Heart right ventricle (tissue), 16 donors: ENCODE data around the gene FRAS1. TPM values are rescaled to one million over a fixed set of nuclear protein-coding genes. Genes with fewer than 3 reads are reported as not detected.
"Not testable (repeated sequence)": the region's sequence is repeated elsewhere in the genome, so short reads cannot be mapped to it uniquely, and the experiment has no call there.

Source experiments
- ATAC-seq, 8 donors: fragments of 200-7000 bp; cut with Tn5 transposase; one replicate each; pipeline ENCODE4 v1.9.1; 2020; ENCODE audit warnings: mild to moderate bottlenecking in 8 of 8, moderate library complexity in 8 of 8, moderate number of reproducible peaks in 1 of 8
- DNase-seq, 2 donors: peaks; one replicate each; pipeline ENCODE4 v3.0.0-alpha.2; 2020
- H3K27ac ChIP-seq, 10 donors: fragments of 200-600 bp; sonication (generic) in 2 of 10; one replicate each; pipeline versions ENCODE4 v1.5.0 to v1.8.0; 2020 to 2022; ENCODE audit warnings: mild to moderate bottlenecking in 3 of 10
- H3K27me3 ChIP-seq, 7 donors: fragments of 200-600 bp; one replicate each; pipeline ENCODE4 v1.8.0; 2021 to 2022; ENCODE audit warnings: mild to moderate bottlenecking in 2 of 7
- H3K36me3 ChIP-seq, 9 donors: fragments of 200-600 bp; sonication (generic) in 1 of 9; one replicate each; pipeline versions ENCODE4 v1.5.0 to v1.8.0; 2020 to 2022; ENCODE audit warnings: mild to moderate bottlenecking in 2 of 9
- H3K4me1 ChIP-seq, 9 donors: fragments of 200-600 bp; sonication (generic) in 1 of 9; one replicate each; pipeline versions ENCODE4 v1.5.0 to v1.8.0; 2020 to 2022; ENCODE audit warnings: mild to moderate bottlenecking in 4 of 9
- H3K4me3 ChIP-seq, 10 donors: fragments of 200-600 bp; sonication (generic) in 2 of 10; one replicate each; pipeline versions ENCODE4 v1.5.0 to v1.8.0; 2020 to 2022; ENCODE audit warnings: mild to moderate bottlenecking in 7 of 10, moderate library complexity in 2 of 10
- H3K9me3 ChIP-seq, 11 donors: fragments of 200-600 bp in 10 of 11; sonication (generic) in 2 of 11; one replicate each; pipeline versions ENCODE4 v1.5.0 to v1.8.0; 2013 to 2022; ENCODE audit warnings: mild to moderate bottlenecking in 2 of 11, control low read depth in 1 of 11, moderate library complexity in 1 of 11
- CTCF ChIP-seq, 9 donors: fragments of 200-600 bp; sonication (generic) in 2 of 9; IDR thresholded peaks; one replicate each; pipeline versions ENCODE4 v1.5.0 to v1.8.0; 2021 to 2022; ENCODE audit warnings: antibody characterized with exemption in 9 of 9, mild to moderate bottlenecking in 5 of 9, moderate library complexity in 1 of 9
- WGBS, 2 donors: extraction: QIAGEN DNeasy Blood & Tissue Kit; methylation state at CpG; one replicate each; pipeline ENCODE4 v1.1.7; 2013; ENCODE audit warnings: inconsistent platforms in 1 of 2; 5-methylcytosine and 5-hydroxymethylcytosine counted together
- intact Hi-C, 10 donors: fragments of 100-400 bp; cut with DNase I; formaldehyde crosslinking; loops; one replicate each; pipeline versions ENCODE4 v1.11.1 to v1.14.2; 2022
- polyA plus RNA-seq, 2 donors: library from polyadenylated mRNA; stranded (reverse); fragments of 200-250 nt; gene quantifications; one replicate each; pipeline ENCODE4 v1.2.3, GENCODE V29; 2013
- total RNA-seq, 10 donors: library from RNA; stranded (reverse); fragmentation: NEBNext Ultra II Directional in 3 of 10; extraction: Animal tissue kit (Norgen Biotek cat#: 25700) in 3 of 10; gene quantifications; one replicate each; pipeline versions ENCODE4 v1.2.1 to v1.2.4, GENCODE V29; 2021 to 2023
- donor health status: Arrhythmogenic right ventricular cardiomyopathy.
- donor health status: ischemic (EF 13 %, LVEDD 7.1; RV severe dilation, severe dysfunction).
- donor health status: healthy with polysubstance abuse.
- donor health status: DM: no; HTN: yes; CAD: no.
- donor health status: DM: no; HTN: no; CAD: no.
- donor health status: ischemic (EF 25% LVEDD 6.9; RV normal size, moderate dysfunction).
- donor health status: ischemic (EF 25% LVEDD 5.7; RV mildly dilated, moderate dysfunction).
- donor health status: healthy.
- donor health status: DM: yes; HTN: yes; CAD: no.
- donor health status: Ischemic cardiomyopathy.
- donor health status: ischemic (EF 35%, LVEDD 5.7; RV mildly dilated, moderate dysfunction).
- donor health status: nonischemic (EF 11% LVEDD 7.7; RV severe dilation, severe dysfunction).
- donor health status: DM: yes; HTN: yes; CAD: no.
- donor health status: PGD.
- donor health status: ischemic (EF 29% LVEDD 5.4; RV normal size, mild dysfunction).
- donor health status: nonischemic (EF 23%, LVEDD 6.1; RV moderate dilation, normal function).

The FRAS1 gene
- total and polyA plus RNA-seq, 12 donors: 0.93 to 6.2 (median 3.1) TPM

- 26 to 30% methylated on average over 2 of the region's 2 CpGs for WGBS, 2 donors
- intact Hi-C loops: no loop called here
These were observed 427.5 kb downstream of the FRAS1 start for GRCh38 chr4:78484574-78484973.

GRCh38 chr4:78493731-78494130, 436.6 kb downstream of the FRAS1 start:
- H3K36me3 ChIP-seq: no peaks in the 10 kb centered on the region
- H3K9me3 ChIP-seq: no peaks in the 10 kb centered on the region
- no peaks in the 10 kb centered on the region for H3K27me3 ChIP-seq
- ATAC-seq (no peak), DNase-seq (no peak)
- no peaks in the 10 kb centered on the region for H3K4me1 ChIP-seq
- H3K27ac ChIP-seq: no peak overlapping the region
- H3K4me3 ChIP-seq: no peak overlapping the region
- TF ChIP-seq CTCF (IDR thresholded peaks at IDR 0.05): no peak
- intact Hi-C loops: no loop called here

More at GRCh38 chr4:78484574-78484973, 427.5 kb downstream of the FRAS1 start:
- Histone ChIP-seq H3K36me3 (no peaks in the 10 kb centered on the region), H3K4me1 (no peaks in the 10 kb centered on the region), H3K4me3 (no peak overlapping the region), H3K27ac (no peak overlapping the region), H3K9me3 (no peaks in the 10 kb centered on the region), H3K27me3 (no peaks in the 10 kb centered on the region)
- no peak for TF ChIP-seq CTCF (IDR thresholded peaks at IDR 0.05)
- ATAC-seq (no peak), DNase-seq (no peak)

GRCh38 chr4:78496021-78496643, 439.0 kb downstream of the FRAS1 start:
- H3K4me1 ChIP-seq: no peaks in the 10 kb centered on the region
- WGBS, 2 donors: 57 to 59% methylated on average over 4 of the region's 4 CpGs
- no peak overlapping the region for H3K27ac ChIP-seq
- TF ChIP-seq CTCF (IDR thresholded peaks at IDR 0.05): no peak
- intact Hi-C loops: no loop called here
- no peak overlapping the region for H3K4me3 ChIP-seq
- DNase-seq (no peak), ATAC-seq (peak in 1 of 8 donors; percentile 12)
- no peaks in the 10 kb centered on the region for H3K36me3 ChIP-seq
- no peaks in the 10 kb centered on the region for H3K27me3 ChIP-seq
- H3K9me3 ChIP-seq: no peaks in the 10 kb centered on the region

GRCh38 chr4:78506260-78506659, 449.1 kb downstream of the FRAS1 start:
- ATAC-seq, H3K27me3 ChIP-seq, DNase-seq, H3K36me3 ChIP-seq, H3K27ac ChIP-seq, intact Hi-C loops, H3K9me3 ChIP-seq, H3K4me1 ChIP-seq, H3K4me3 ChIP-seq: not testable (repeated sequence)
- 75 to 78% methylated on average over 10 of the region's 10 CpGs for WGBS, 2 donors

GRCh38 chr4:78509043-78509442, 451.9 kb downstream of the FRAS1 start:
- H3K36me3 ChIP-seq: no peaks in the 10 kb centered on the region
- H3K9me3 ChIP-seq: no peaks in the 10 kb centered on the region
- no peak overlapping the region for H3K4me3 ChIP-seq
- no peaks in the 10 kb centered on the region for H3K4me1 ChIP-seq
- H3K27me3 ChIP-seq: no peaks in the 10 kb centered on the region
- 78 to 91% methylated on average over 2 of the region's 2 CpGs for WGBS, 2 donors
- H3K27ac ChIP-seq: no peak overlapping the region
- no peak for ATAC-seq
- intact Hi-C loops: no loop called here
- no peak for DNase-seq
- no peak for TF ChIP-seq CTCF (IDR thresholded peaks at IDR 0.05)
